ENCODE data around the gene CACNA2D2. TPM values are rescaled to one million over a fixed set of nuclear protein-coding genes. Genes with fewer than 3 reads are reported as not detected.

The CACNA2D2 gene
- total and polyA plus RNA-seq, 2 of the 13 experiments (the other 11 are each of a cell fraction or from before 2014, with no cell fraction given): not detected

DNA sequence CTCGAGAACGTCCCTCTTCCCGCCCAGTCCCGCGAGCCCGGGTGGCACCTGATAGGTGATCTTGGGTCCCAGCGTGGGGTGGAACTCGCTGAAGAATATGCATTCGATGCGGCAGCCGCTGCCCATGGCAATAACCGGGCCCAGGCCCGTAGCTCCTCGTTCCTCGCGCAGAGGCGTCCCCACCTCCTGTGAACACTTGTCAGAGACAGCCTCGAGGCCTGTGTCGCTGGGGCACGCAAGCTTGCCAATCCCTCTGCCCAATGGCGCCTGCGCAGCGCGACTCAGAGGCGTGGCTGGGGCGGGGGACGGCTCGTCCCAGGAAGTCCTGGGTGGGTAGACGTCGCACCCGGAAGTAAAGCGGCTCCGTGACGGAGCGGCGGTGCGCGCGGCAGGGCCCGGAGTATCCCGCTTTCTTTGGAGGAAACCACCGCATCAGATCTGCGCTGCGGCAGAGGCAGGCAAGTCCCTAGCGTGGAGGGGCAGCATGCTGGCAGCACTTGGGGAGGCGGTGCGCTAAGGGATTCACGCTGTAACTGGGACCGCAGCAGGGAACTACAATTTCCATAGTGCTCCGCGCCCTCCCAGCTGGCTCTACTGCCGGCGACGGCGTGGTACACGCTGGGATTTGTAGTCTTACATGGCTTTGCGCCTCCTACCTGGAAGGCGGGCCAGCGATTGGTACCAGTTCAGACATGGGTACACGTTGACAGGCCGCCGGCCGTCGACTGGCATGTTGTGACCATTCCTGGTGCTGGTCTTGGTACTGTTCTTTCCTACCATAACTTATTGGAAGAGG lies 152.7 kb downstream of the CACNA2D2 start, which contains the start of the genes CYB561D2 and NPRL2 (continued):
- TF ChIP-seq, protein P1, sequence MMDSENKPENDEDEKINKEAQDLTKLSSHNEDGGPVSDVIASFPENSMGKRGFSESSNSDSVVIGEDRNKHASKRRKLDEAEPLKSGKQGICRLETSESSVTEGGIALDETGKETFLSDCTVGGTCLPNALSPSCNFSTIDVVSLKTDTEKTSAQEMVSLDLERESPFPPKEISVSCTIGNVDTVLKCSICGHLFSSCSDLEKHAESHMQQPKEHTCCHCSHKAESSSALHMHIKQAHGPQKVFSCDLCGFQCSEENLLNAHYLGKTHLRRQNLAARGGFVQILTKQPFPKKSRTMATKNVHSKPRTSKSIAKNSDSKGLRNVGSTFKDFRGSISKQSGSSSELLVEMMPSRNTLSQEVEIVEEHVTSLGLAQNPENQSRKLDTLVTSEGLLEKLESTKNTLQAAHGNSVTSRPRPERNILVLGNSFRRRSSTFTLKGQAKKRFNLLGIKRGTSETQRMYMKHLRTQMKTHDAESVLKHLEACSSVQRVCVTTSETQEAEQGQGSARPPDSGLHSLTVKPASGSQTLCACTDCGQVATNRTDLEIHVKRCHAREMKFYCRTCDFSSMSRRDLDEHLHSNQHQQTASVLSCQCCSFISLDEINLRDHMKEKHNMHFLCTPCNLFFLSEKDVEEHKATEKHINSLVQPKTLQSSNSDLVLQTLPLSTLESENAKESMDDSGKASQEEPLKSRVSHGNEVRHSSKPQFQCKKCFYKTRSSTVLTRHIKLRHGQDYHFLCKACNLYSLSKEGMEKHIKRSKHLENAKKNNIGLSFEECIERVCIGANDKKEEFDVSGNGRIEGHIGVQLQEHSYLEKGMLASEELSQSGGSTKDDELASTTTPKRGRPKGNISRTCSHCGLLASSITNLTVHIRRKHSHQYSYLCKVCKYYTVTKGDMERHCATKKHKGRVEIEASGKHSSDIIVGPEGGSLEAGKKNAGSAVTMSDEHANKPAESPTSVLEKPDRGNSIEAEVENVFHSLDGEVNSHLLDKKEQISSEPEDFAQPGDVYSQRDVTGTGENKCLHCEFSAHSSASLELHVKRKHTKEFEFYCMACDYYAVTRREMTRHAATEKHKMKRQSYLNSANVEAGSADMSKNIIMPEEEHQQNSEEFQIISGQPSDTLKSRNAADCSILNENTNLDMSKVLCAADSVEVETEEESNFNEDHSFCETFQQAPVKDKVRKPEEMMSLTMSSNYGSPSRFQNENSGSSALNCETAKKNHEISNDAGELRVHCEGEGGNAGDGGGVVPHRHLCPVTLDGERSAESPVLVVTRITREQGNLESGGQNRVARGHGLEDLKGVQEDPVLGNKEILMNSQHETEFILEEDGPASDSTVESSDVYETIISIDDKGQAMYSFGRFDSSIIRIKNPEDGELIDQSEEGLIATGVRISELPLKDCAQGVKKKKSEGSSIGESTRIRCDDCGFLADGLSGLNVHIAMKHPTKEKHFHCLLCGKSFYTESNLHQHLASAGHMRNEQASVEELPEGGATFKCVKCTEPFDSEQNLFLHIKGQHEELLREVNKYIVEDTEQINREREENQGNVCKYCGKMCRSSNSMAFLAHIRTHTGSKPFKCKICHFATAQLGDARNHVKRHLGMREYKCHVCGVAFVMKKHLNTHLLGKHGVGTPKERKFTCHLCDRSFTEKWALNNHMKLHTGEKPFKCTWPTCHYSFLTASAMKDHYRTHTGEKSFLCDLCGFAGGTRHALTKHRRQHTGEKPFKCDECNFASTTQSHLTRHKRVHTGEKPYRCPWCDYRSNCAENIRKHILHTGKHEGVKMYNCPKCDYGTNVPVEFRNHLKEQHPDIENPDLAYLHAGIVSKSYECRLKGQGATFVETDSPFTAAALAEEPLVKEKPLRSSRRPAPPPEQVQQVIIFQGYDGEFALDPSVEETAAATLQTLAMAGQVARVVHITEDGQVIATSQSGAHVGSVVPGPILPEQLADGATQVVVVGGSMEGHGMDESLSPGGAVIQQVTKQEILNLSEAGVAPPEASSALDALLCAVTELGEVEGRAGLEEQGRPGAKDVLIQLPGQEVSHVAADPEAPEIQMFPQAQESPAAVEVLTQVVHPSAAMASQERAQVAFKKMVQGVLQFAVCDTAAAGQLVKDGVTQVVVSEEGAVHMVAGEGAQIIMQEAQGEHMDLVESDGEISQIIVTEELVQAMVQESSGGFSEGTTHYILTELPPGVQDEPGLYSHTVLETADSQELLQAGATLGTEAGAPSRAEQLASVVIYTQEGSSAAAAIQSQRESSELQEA (CRISPR knock-in tag; IDR thresholded peaks at IDR 0.05; ENCODE audit: not compliant biosample characterization): peak; percentile 89
- TF ChIP-seq, protein P2, sequence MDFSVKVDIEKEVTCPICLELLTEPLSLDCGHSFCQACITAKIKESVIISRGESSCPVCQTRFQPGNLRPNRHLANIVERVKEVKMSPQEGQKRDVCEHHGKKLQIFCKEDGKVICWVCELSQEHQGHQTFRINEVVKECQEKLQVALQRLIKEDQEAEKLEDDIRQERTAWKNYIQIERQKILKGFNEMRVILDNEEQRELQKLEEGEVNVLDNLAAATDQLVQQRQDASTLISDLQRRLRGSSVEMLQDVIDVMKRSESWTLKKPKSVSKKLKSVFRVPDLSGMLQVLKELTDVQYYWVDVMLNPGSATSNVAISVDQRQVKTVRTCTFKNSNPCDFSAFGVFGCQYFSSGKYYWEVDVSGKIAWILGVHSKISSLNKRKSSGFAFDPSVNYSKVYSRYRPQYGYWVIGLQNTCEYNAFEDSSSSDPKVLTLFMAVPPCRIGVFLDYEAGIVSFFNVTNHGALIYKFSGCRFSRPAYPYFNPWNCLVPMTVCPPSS (IDR thresholded peaks at IDR 0.05): no peak
- TF ChIP-seq, protein P3, sequence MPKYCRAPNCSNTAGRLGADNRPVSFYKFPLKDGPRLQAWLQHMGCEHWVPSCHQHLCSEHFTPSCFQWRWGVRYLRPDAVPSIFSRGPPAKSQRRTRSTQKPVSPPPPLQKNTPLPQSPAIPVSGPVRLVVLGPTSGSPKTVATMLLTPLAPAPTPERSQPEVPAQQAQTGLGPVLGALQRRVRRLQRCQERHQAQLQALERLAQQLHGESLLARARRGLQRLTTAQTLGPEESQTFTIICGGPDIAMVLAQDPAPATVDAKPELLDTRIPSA (CRISPR knock-in tag; IDR thresholded peaks at IDR 0.05; ENCODE audit: borderline replicate concordance): 0 out of 2 replicates have a peak, but pooled peaks have one; percentile 93
- TF ChIP-seq CBX2 (IDR thresholded peaks at IDR 0.05; ENCODE audit: low read depth, low read length) (no peak), CBX2 (CRISPR knock-in tag; IDR thresholded peaks at IDR 0.05; ENCODE audit: low read depth) (no peak), ARHGAP35 (CRISPR knock-in tag; IDR thresholded peaks at IDR 0.05; ENCODE audit: borderline replicate concordance) (peak; percentile 97), GZF1 (CRISPR knock-in tag; IDR thresholded peaks at IDR 0.05) (peak; percentile 88), ZNF788 (CRISPR knock-in tag; IDR thresholded peaks at IDR 0.05; ENCODE audit: borderline replicate concordance) (peak; percentile 93), ZNF879 (CRISPR knock-in tag; IDR thresholded peaks at IDR 0.05) (peak; percentile 90; the same call in 1 of the 2 replicates), ASH2L (IDR thresholded peaks at IDR 0.05; ENCODE audit: insufficient read length, low read depth, low read length) (peak; percentile 88), PLRG1 (conservative IDR thresholded peaks at IDR 0.05) (no peak)
- TF ChIP-seq, protein P4, sequence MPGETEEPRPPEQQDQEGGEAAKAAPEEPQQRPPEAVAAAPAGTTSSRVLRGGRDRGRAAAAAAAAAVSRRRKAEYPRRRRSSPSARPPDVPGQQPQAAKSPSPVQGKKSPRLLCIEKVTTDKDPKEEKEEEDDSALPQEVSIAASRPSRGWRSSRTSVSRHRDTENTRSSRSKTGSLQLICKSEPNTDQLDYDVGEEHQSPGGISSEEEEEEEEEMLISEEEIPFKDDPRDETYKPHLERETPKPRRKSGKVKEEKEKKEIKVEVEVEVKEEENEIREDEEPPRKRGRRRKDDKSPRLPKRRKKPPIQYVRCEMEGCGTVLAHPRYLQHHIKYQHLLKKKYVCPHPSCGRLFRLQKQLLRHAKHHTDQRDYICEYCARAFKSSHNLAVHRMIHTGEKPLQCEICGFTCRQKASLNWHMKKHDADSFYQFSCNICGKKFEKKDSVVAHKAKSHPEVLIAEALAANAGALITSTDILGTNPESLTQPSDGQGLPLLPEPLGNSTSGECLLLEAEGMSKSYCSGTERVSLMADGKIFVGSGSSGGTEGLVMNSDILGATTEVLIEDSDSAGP (CRISPR knock-in tag; IDR thresholded peaks at IDR 0.05; ENCODE audit: borderline replicate concordance): peak; percentile 90
- TF ChIP-seq, protein P5, sequence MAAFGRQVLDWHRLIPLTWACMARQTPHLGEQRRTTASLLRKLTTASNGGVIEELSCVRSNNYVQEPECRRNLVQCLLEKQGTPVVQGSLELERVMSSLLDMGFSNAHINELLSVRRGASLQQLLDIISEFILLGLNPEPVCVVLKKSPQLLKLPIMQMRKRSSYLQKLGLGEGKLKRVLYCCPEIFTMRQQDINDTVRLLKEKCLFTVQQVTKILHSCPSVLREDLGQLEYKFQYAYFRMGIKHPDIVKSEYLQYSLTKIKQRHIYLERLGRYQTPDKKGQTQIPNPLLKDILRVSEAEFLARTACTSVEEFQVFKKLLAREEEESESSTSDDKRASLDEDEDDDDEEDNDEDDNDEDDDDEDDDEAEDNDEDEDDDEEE (CRISPR knock-in tag; IDR thresholded peaks at IDR 0.05): peak; percentile 87; the same call in 1 of the 2 replicates

Data from HepG2 (cell line).